Endodermal cell (in vitro differentiated cells): ENCODE measurements around the gene MTMR4. TPM values are rescaled to one million over a fixed set of nuclear protein-coding genes. Genes with fewer than 3 reads are reported as not detected.

Source experiments
- DNase-seq: peaks from one replicate; pipeline ENCODE4 v3.0.0-alpha.2; 2017
- H3K27ac ChIP-seq: 2 replicates; pipeline ENCODE4 v1.5.1; 2013; ENCODE audit warnings: mild to moderate bottlenecking, low read depth, low read length, moderate library complexity
- H3K27me3 ChIP-seq: 2 replicates; pipeline ENCODE4 v1.6.1; 2013; ENCODE audit warnings: mild to moderate bottlenecking, low read length, moderate library complexity; ENCODE audit not compliant: insufficient read depth, control insufficient read depth, poor library complexity, severe bottlenecking
- H3K36me3 ChIP-seq: 2 replicates; pipeline ENCODE4 v1.7.0; 2013; ENCODE audit warnings: mild to moderate bottlenecking, low read length, moderate library complexity; ENCODE audit not compliant: control insufficient read depth, insufficient read depth
- H3K4me1 ChIP-seq: one replicate; pipeline ENCODE4 v1.7.0; 2013; ENCODE audit warnings: low read length; ENCODE audit not compliant: control insufficient read depth, insufficient read depth
- H3K4me3 ChIP-seq: 2 replicates; pipeline ENCODE4 v1.5.1; 2013; ENCODE audit warnings: mild to moderate bottlenecking, low read length, moderate library complexity
- H3K9ac ChIP-seq: 2 replicates; pipeline ENCODE4 v1.6.1; 2013; ENCODE audit warnings: mild to moderate bottlenecking, low read length, moderate library complexity; ENCODE audit not compliant: poor library complexity, severe bottlenecking; ENCODE audit errors: extremely low read depth
- H3K9me3 ChIP-seq: 2 replicates; pipeline ENCODE4 v1.6.1; 2013; ENCODE audit warnings: mild to moderate bottlenecking, low read length, moderate library complexity; ENCODE audit not compliant: control insufficient read depth
- H3K27ac Mint-ChIP-seq: 2 replicates; pipeline ENCODE4 v1.8.0; 2020; ENCODE audit warnings: mixed read lengths
- H3K27me3 Mint-ChIP-seq: 2 replicates; pipeline ENCODE4 v1.8.0; 2021; ENCODE audit warnings: mild to moderate bottlenecking, mixed read lengths; ENCODE audit not compliant: insufficient read depth
- H3K36me3 Mint-ChIP-seq: 2 replicates; pipeline ENCODE4 v1.8.0; 2020; ENCODE audit warnings: low read depth, mixed read lengths
- H3K4me1 Mint-ChIP-seq: 2 replicates; pipeline ENCODE4 v1.8.0; 2020; ENCODE audit warnings: mixed read lengths
- H3K4me3 Mint-ChIP-seq: 2 replicates; pipeline ENCODE4 v1.8.0; 2020; ENCODE audit warnings: mild to moderate bottlenecking, moderate library complexity, mixed read lengths
- H3K9me3 Mint-ChIP-seq: 2 replicates; pipeline ENCODE4 v1.8.0; 2020; ENCODE audit warnings: mild to moderate bottlenecking, mixed read lengths
- CTCF ChIP-seq: fragments of 200-600 bp; sonication (generic); conservative IDR thresholded peaks from 2 replicates; pipeline ENCODE4 v1.5.0; 2021; ENCODE audit warnings: antibody characterized with exemption, mild to moderate bottlenecking
- WGBS, 2 experiments: methylation state at CpG; one replicate each; pipeline versions ENCODE4 v1.1.5 to v1.1.7; 2013; ENCODE audit warnings: missing lambda C conversion rate in 2 of 2, mixed read lengths in 1 of 2; ENCODE audit not compliant: insufficient coverage in 1 of 2, insufficient read length in 1 of 2; 5-methylcytosine and 5-hydroxymethylcytosine counted together
- total RNA-seq, 2 donors: library from RNA; stranded (reverse); fragmentation: NEBNext Ultra II Directional in 1 of 2; extraction: Animal tissue kit (Norgen Biotek cat#: 25700) in 1 of 2; gene quantifications; 2 replicates in 1 of 2; 3 replicates in 1 of 2; pipeline ENCODE4 v1.2.1, GENCODE V29; 2021

The MTMR4 gene
- total RNA-seq, 2 donors from 2014 or later: 39.4 to 52.9 TPM

- H3K27me3 ChIP-seq: no peaks in the 10 kb centered on the region
- peaks cover 67% of the 10 kb centered on the region for H3K36me3 Mint-ChIP-seq
- no peak overlapping the region for H3K27ac Mint-ChIP-seq
- H3K36me3 ChIP-seq: peaks cover 68% of the 10 kb centered on the region
- no peaks in the 10 kb centered on the region for H3K9me3 ChIP-seq
- H3K4me1 ChIP-seq: no peaks in the 10 kb centered on the region
- no peak for TF ChIP-seq CTCF
- no peak overlapping the region for H3K9ac ChIP-seq
- no peaks in the 10 kb centered on the region for H3K9me3 Mint-ChIP-seq
- no peak overlapping the region for H3K27ac ChIP-seq
- peaks cover 5% of the 10 kb centered on the region for H3K4me1 Mint-ChIP-seq
- no peak for DNase-seq
- 92 to 98% methylated on average over 4 to 5 of the region's 5 CpGs for WGBS, 2 experiments
- no peaks in the 10 kb centered on the region for H3K27me3 Mint-ChIP-seq
- H3K4me3 ChIP-seq: no peak overlapping the region
- no peak overlapping the region for H3K4me3 Mint-ChIP-seq
These were observed 4.4 kb downstream of the MTMR4 start for GRCh38 chr17:58510075-58510474.

- H3K27ac ChIP-seq: no peak overlapping the region
These were observed 5.9 kb downstream of the MTMR4 start for GRCh38 chr17:58508341-58509067.

GRCh38 chr17:58507123-58507634 is 7.3 kb downstream of the MTMR4 start:
- H3K27me3 ChIP-seq: no peaks in the 10 kb centered on the region
- 97 to 100% methylated on average over 4 to 13 of the region's 13 CpGs for WGBS, 2 experiments
- no peak overlapping the region for H3K27ac ChIP-seq
- no peaks in the 10 kb centered on the region for H3K9me3 Mint-ChIP-seq
- no peaks in the 10 kb centered on the region for H3K4me1 Mint-ChIP-seq
- peaks cover 89% of the 10 kb centered on the region for H3K36me3 Mint-ChIP-seq
- TF ChIP-seq CTCF: no peak
- H3K36me3 ChIP-seq: peaks cover 89% of the 10 kb centered on the region
- DNase-seq: no peak
- H3K4me3 ChIP-seq: no peak overlapping the region
- no peaks in the 10 kb centered on the region for H3K4me1 ChIP-seq
- no peaks in the 10 kb centered on the region for H3K9me3 ChIP-seq
- no peak overlapping the region for H3K27ac Mint-ChIP-seq
- no peak overlapping the region for H3K4me3 Mint-ChIP-seq
- no peaks in the 10 kb centered on the region for H3K27me3 Mint-ChIP-seq
- no peak overlapping the region for H3K9ac ChIP-seq

More at GRCh38 chr17:58508341-58509067, 5.9 kb downstream of the MTMR4 start:
- no peaks in the 10 kb centered on the region for H3K4me1 Mint-ChIP-seq
- Histone ChIP-seq H3K36me3 (peaks cover 82% of the 10 kb centered on the region), H3K4me3 (no peak overlapping the region), H3K9me3 (no peaks in the 10 kb centered on the region), H3K4me1 (no peaks in the 10 kb centered on the region), H3K9ac (no peak overlapping the region), H3K27me3 (no peaks in the 10 kb centered on the region)
- no peak overlapping the region for H3K27ac Mint-ChIP-seq
- H3K36me3 Mint-ChIP-seq: peaks cover 82% of the 10 kb centered on the region
- DNase-seq: no peak
- H3K9me3 Mint-ChIP-seq: no peaks in the 10 kb centered on the region
- H3K27me3 Mint-ChIP-seq: no peaks in the 10 kb centered on the region
- H3K4me3 Mint-ChIP-seq: no peak overlapping the region
- TF ChIP-seq CTCF: no peak
- WGBS, 2 experiments: 89 to 96% methylated on average over 8 to 10 of the region's 10 CpGs
